Activated gamma-delta T cell (primary cell): ENCODE measurements around the gene MRPS5.
A peak's percentile ranks its signal among the peaks of the same experiment; 100 is the strongest.

Experiments used
- DNase-seq: peaks from one replicate; lab custom pipeline; 2025; lab: John Stamatoyannopoulos, UW

MRPS5 gene

GRCh38 chr2:95091885-95092555 lies 29.6 kb downstream of the MRPS5 start:
- DNase-seq, result no peak

- no peak for DNase-seq
Observed at GRCh38 chr2:95087379-95087778, 34.2 kb downstream of the MRPS5 start.

- DNase-seq, result no peak
Observed at GRCh38 chr2:95086017-95086416, 35.6 kb downstream of the MRPS5 start.

- no peak for DNase-seq
Observed at GRCh38 chr2:95082477-95082876, 39.1 kb downstream of the MRPS5 start.

- DNase-seq, result no peak
Observed at GRCh38 chr2:95079199-95079683, 42.4 kb downstream of the MRPS5 start.

GRCh38 chr2:95077861-95078603 lies 43.6 kb downstream of the MRPS5 start:
- no peak for DNase-seq

GRCh38 chr2:95077530-95077825 lies 44.1 kb downstream of the MRPS5 start:
- DNase-seq, result no peak

- DNase-seq, result peak; percentile 44
Observed at GRCh38 chr2:95076705-95077529, 44.7 kb downstream of the MRPS5 start.

- no peak for DNase-seq
Observed at GRCh38 chr2:95075440-95076132, 46.0 kb downstream of the MRPS5 start.

- DNase-seq, result no peak
Observed at GRCh38 chr2:95074663-95075439, 46.8 kb downstream of the MRPS5 start.

- DNase-seq, result no peak
Observed at GRCh38 chr2:95073856-95074662, 47.5 kb downstream of the MRPS5 start.

GRCh38 chr2:95072424-95072823 lies 49.2 kb downstream of the MRPS5 start:
- DNase-seq, result no peak

GRCh38 chr2:95071856-95072255 lies 49.8 kb downstream of the MRPS5 start:
- no peak for DNase-seq

- no peak for DNase-seq
Observed at GRCh38 chr2:95069465-95069864, 52.1 kb downstream of the MRPS5 start.

- no peak for DNase-seq
Observed at GRCh38 chr2:95068256-95068655, 53.4 kb downstream of the MRPS5 start.

- DNase-seq, result no peak
Observed at GRCh38 chr2:95063086-95063958, 58.3 kb downstream of the MRPS5 start.

GRCh38 chr2:95062242-95063085 lies 59.1 kb downstream of the MRPS5 start:
- DNase-seq, result no peak

GRCh38 chr2:95061601-95062183 lies 59.9 kb downstream of the MRPS5 start:
- DNase-seq, result no peak
